ACC112 (cell line): ENCODE results near the gene DSCAML1.

ENCODE experiments used
- H2AFZ ChIP-seq: fragments of 200-600 bp; sonication (generic); one replicate; pipeline ENCODE4 v1.6.0; 2017; ENCODE audit warnings: antibody characterized with exemption, low read length; ENCODE audit not compliant: unreplicated experiment
- H3K27ac ChIP-seq: fragments of 200-600 bp; sonication (generic); 2 replicates; pipeline ENCODE4 v1.5.1; 2014; ENCODE audit warnings: low read depth, mild to moderate bottlenecking, antibody characterized with exemption, low read length, moderate library complexity
- H3K27me3 ChIP-seq: fragments of 200-600 bp; sonication (generic); 2 replicates; pipeline ENCODE4 v1.6.1; 2014; ENCODE audit warnings: mild to moderate bottlenecking, antibody characterized with exemption, low read length, moderate library complexity, mixed read lengths; ENCODE audit not compliant: insufficient read depth
- H3K36me3 ChIP-seq: fragments of 200-600 bp; sonication (generic); 2 replicates; pipeline ENCODE4 v1.6.1; 2016; ENCODE audit warnings: mild to moderate bottlenecking, antibody characterized with exemption, low read length, moderate library complexity, mixed read lengths; ENCODE audit not compliant: insufficient read depth
- H3K4me1 ChIP-seq: fragments of 200-600 bp; sonication (generic); one replicate; pipeline ENCODE4 v1.6.1; 2016; ENCODE audit warnings: low read length, mixed read lengths; ENCODE audit not compliant: insufficient read depth, unreplicated experiment, control insufficient read depth
- H3K4me3 ChIP-seq: fragments of 200-600 bp; sonication (generic); 2 replicates; pipeline ENCODE4 v1.5.1; 2014; ENCODE audit warnings: mild to moderate bottlenecking, low read depth, low read length
- H3K79me2 ChIP-seq: fragments of 200-600 bp; sonication (generic); one replicate; pipeline ENCODE4 v1.6.0; 2016; ENCODE audit warnings: low read length; ENCODE audit not compliant: control insufficient read depth, unreplicated experiment, insufficient read depth

The DSCAML1 gene

DNA sequence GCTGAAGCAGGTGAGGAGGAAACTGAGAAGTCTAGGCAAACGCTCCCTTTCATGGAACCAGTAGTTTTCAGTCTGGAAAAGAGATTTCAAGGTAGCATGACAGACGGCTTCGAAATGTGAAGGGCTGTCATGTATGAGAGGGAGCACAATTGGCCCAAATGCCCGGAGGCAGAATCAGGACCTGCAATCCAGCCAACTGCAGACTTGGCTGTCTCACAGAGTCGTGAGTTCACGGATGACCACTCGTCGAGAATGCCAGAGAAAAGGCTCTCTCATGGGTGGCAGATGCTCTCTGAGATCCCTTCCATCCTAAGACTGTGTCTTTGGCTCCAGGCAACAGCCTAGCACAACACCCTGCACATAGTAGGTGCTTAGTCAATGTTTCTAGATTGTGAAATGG is 134.8 kb downstream of the DSCAML1 start:
- Histone ChIP-seq H3K27me3 (peaks cover 84% of the 10 kb centered on the region), H3K27ac (no peak overlapping the region), H3K4me1 (no peaks in the 10 kb centered on the region), H3K79me2 (no peaks in the 10 kb centered on the region), H3K4me3 (no peak overlapping the region), H2AFZ (no peak overlapping the region), H3K36me3 (no peaks in the 10 kb centered on the region)

DNA sequence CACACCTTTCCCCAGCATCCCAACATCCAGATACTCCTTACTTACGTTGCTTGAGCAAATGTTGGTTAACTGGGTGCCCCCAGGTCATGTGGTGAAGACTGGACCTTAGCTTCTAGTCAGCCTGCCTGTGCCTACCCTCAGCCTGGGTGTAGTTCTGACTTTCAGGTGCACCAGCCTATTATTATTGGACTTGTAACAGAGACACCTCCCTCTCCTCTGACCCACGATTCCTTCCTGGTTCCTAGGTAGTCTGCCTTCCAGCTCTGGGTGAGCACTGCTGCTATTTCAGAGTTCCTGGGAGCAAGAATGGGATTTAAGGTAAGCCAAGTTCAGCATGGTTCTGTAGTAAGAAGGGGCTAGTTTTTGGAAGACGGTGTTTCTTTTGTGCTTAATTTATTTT is 138.2 kb downstream of the DSCAML1 start:
- H3K79me2 ChIP-seq: no peaks in the 10 kb centered on the region
- H3K4me3 ChIP-seq: no peak overlapping the region

DNA sequence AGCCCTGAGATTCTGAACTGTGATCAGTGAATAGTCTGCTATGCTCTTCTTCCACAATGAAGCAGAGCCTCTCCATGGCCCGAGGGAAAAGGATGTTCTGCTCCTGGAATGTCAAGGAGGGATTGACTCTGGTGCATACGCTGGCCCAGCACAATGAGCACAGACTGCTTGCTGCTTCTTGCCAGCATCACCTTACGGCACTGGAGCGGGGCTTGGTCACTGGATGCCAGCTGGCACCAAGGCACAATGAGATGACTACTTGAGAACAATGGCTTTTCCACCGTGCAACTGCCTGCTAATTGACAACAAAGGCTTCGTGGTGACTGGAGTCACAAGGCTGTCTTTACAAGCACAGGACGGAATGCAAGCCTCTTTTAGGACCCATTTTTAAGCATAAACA is 139.2 kb downstream of the DSCAML1 start:
- H3K27ac ChIP-seq: no peak overlapping the region
- H2AFZ ChIP-seq: no peak overlapping the region
- no peaks in the 10 kb centered on the region for H3K4me1 ChIP-seq
- H3K27me3 ChIP-seq: peaks cover 86% of the 10 kb centered on the region
- no peaks in the 10 kb centered on the region for H3K36me3 ChIP-seq
- no peaks in the 10 kb centered on the region for H3K79me2 ChIP-seq
- no peak overlapping the region for H3K4me3 ChIP-seq

More for the DNA sequence above, 138.2 kb downstream of the DSCAML1 start:
- Histone ChIP-seq H3K27ac (no peak overlapping the region), H3K36me3 (no peaks in the 10 kb centered on the region), H3K27me3 (peaks cover 85% of the 10 kb centered on the region), H2AFZ (no peak overlapping the region), H3K4me1 (no peaks in the 10 kb centered on the region)

DNA sequence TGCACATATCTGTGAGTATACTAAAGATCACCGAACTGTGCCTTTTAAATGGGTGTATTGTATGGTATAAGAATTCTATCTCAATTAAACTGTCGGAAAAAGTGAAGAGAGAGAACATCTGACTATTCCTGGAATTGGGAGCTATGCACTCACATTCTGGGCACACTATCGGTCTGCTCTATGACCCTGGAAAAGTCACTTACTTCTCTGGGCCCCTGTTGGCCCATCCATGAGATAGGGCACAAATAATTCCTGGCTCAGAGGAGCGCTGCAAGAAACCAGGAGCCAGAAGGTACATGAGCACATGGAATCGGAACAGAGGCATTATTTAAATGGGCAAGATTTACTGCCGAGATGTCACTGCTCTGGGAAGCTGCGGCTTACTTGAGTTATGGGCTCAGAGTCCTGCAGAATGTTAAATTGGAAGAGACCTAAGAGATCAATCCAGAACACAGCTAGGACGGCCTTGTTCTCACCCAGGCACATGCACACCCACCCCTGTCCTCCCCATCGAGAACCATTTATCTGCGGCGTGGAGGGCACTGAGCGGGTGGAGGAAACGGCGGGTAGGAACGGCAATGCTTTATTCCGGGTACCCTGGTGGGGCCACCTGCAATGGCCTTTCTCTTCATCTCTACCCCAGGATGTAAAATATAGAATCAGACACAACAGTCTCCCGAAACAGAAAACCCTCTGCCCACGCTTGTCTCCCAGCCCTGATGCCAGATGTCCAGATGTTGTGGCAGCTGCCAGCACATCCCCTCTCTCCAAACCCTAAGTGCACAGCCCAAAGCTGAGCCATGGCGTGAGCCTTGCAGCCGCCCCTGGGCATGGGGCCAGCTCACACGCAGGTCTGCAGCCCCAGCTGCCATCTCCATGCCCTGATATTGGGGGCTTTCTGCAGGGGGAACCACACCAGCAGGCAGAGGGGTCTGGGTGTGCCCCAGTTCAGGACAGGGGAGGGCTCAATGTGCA is 142.4 kb downstream of the DSCAML1 start:
- H2AFZ ChIP-seq: no peak overlapping the region
- no peaks in the 10 kb centered on the region for H3K36me3 ChIP-seq
- no peak overlapping the region for H3K4me3 ChIP-seq
- H3K27me3 ChIP-seq: peaks cover 77% of the 10 kb centered on the region
- H3K79me2 ChIP-seq: no peaks in the 10 kb centered on the region
- no peak overlapping the region for H3K27ac ChIP-seq
- no peaks in the 10 kb centered on the region for H3K4me1 ChIP-seq

DNA sequence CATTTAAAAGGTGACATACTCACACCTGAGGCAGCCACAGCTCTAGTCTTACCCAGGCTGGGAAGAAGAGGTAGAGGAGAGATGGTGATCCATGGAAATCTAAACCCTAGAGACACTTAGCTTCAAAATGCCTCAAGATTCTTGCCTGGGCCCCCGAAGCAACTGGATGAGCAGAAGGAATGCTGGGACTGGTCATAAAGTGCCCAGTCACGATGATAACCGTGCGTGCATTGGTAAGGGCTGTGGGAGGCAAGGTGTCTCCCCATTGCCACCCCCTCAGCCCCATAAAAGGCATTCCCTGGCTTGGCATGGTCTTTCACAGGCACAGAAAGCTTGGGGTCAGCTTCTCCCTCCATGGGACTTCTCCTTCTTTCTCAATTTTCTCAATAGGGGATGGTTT is 144.5 kb downstream of the DSCAML1 start:
- H3K27me3 ChIP-seq: peaks cover 59% of the 10 kb centered on the region
- no peak overlapping the region for H3K4me3 ChIP-seq
- H2AFZ ChIP-seq: no peak overlapping the region
- H3K36me3 ChIP-seq: no peaks in the 10 kb centered on the region
- no peaks in the 10 kb centered on the region for H3K4me1 ChIP-seq
- no peak overlapping the region for H3K27ac ChIP-seq
- no peaks in the 10 kb centered on the region for H3K79me2 ChIP-seq

DNA sequence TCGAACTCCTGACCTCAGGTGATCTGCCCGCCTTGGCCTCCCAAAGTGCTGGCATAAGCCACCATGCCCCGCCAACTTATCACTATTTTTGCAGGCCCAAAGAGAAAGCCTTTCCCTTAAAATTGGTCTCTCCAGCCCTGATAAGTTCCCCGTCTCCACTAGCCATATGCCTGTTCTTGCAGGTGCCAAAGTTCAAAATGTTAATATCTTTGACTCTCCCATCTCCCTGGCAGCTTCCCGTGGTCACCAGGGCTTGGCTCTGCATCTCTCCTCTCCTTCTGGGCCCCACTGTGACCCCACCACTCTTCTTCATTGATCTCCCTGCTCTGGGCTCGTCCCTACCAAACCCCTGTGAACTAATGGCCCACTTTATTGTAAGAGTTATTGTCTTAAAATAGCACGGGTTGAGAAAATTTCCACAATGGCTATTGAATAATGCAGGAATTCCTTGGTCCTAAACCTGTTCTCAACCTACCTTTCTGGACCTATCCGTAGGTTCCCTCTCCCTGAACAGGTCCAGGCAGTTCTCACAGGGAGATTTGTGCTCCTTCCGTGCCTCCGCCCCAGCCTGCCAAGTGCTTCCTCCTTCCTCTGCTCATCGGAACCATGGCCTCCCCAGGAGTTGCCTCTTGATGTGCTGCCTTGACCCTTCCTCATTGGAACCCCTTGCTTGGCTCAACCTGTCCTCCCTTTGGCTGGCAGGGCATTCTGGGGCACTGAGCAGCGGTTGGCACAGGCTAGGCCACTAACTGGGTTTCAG is 147.5 kb downstream of the DSCAML1 start:
- H3K4me3 ChIP-seq: no peak overlapping the region
- no peak overlapping the region for H3K27ac ChIP-seq
- H3K36me3 ChIP-seq: no peaks in the 10 kb centered on the region
- H3K79me2 ChIP-seq: no peaks in the 10 kb centered on the region
- H3K27me3 ChIP-seq: peaks cover 44% of the 10 kb centered on the region
- H2AFZ ChIP-seq: no peak overlapping the region
- no peaks in the 10 kb centered on the region for H3K4me1 ChIP-seq

DNA sequence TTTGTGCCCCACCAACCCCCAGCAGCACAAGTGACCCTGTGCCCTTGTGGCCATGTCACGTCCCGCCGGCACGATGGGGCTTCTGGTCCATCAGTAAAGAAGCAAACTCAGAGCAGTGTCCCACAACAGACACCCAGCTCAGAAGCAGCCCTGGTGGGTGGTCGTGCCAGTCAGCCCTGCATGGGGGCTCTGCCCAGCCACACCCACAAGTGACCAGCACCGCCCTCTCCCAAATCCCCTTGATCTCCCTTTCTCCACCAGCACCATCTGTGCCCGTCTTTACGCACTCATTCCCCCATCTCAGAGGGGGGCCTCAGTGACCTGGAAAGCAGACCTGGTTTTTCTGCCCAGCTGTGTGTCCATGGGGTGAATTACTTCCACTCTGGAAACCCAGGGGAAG is 149.1 kb downstream of the DSCAML1 start:
- no peaks in the 10 kb centered on the region for H3K36me3 ChIP-seq
- no peak overlapping the region for H3K27ac ChIP-seq
- H3K79me2 ChIP-seq: no peaks in the 10 kb centered on the region
- H3K4me3 ChIP-seq: no peak overlapping the region
- no peaks in the 10 kb centered on the region for H3K4me1 ChIP-seq
- H2AFZ ChIP-seq: no peak overlapping the region
- peaks cover 39% of the 10 kb centered on the region for H3K27me3 ChIP-seq

DNA sequence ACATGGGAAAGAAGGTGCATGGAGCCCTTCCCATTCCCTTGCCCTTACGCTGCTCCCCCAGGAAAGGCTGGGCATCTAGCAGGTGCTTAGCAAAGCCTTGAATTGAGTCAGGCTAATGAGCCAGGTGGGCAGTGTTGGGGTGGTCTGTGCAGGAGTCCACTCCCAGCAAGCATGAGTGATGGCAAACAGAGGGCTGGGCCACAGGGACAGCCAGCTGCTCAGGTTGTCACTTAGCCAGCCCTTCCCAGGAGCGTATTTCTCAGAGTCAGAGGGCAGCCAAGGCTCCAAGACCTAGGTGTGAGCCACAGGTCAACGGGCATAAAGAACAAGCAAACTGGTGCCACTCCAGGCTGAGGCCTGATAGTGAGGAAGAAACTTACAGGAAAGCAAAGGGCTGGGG is 149.8 kb downstream of the DSCAML1 start:
- H3K27me3 ChIP-seq: peaks cover 44% of the 10 kb centered on the region
- H3K27ac ChIP-seq: no peak overlapping the region
- no peak overlapping the region for H2AFZ ChIP-seq
- H3K4me1 ChIP-seq: no peaks in the 10 kb centered on the region
- H3K79me2 ChIP-seq: no peaks in the 10 kb centered on the region
- no peaks in the 10 kb centered on the region for H3K36me3 ChIP-seq
- no peak overlapping the region for H3K4me3 ChIP-seq

DNA sequence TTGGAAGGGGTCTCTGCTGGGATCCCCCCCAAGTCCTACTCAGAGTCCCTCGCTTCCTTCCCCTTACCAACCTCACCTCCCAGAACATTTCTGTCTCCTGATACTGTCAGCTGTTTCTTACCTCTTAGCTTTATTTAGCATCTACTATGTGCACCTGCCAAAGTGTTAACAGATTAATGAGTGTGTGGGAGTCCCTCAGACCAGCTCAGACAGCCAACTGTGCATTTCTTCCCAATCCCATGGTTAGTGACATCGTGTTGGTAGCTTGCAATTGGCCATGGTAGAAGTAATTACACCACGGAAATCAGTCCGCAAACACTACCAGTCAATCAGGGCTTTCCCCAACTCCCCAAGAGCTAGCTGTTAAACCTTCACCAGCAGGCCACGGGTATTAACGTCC is 150.6 kb downstream of the DSCAML1 start:
- H3K4me3 ChIP-seq: no peak overlapping the region
- no peaks in the 10 kb centered on the region for H3K36me3 ChIP-seq
- no peaks in the 10 kb centered on the region for H3K79me2 ChIP-seq
- H3K4me1 ChIP-seq: no peaks in the 10 kb centered on the region
- peaks cover 40% of the 10 kb centered on the region for H3K27me3 ChIP-seq
- H2AFZ ChIP-seq: no peak overlapping the region
- H3K27ac ChIP-seq: no peak overlapping the region

DNA sequence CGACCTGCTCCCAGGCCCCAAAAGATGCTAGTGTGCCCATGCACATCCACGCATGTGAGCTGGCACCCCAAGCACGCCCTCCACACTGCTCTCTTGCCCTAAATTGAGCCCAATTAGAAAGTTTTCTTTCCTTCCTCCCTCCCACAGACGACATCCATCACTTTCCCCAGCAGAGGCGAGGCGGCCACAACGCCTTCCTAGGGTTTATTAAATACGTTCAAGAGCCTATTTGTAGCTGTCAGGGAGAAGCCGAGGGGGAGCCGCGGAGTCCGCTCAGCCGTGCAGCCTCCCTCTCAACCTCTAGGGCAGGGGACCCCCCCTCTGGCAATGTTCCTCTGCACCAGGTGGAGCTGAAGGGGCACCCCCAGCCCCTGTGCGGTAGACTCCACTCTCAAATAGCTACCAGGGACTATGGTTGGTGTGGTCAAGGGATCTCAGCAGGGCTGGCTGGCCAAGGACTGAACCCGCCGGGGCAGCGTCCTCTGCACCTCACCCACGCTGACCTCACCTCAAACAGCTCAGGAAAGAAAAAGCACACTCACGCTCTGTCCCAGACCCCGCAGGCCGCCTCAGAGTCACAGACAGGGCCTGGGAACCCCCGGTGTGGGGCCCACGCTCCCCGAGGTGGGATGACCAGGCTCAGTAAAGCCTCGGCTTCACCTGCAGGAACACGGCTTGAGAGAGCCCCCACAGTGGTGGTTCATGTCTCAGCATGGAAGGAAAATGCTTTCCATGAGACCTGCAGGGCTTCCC is 152.4 kb downstream of the DSCAML1 start:
- Histone ChIP-seq H3K4me3 (no peak overlapping the region), H3K27ac (no peak overlapping the region), H3K4me1 (no peaks in the 10 kb centered on the region), H3K36me3 (no peaks in the 10 kb centered on the region), H3K27me3 (peaks cover 46% of the 10 kb centered on the region), H3K79me2 (no peaks in the 10 kb centered on the region), H2AFZ (no peak overlapping the region)
